GM12872 (cell line): ENCODE measurements around the gene ANKS1B.
A peak's percentile ranks its signal among the peaks of the same experiment; 100 is the strongest.

Source experiments
- TF ChIP-seq, protein P1 (sequence below): IDR thresholded peaks from 3 replicates; pipeline ENCODE4 v1.5.1; 2011; ENCODE audit warnings: low read depth, mild to moderate bottlenecking, low read length, moderate library complexity; ENCODE audit not compliant: insufficient read depth

The ANKS1B gene

GRCh38 chr12:99257672-99258071 lies 727.1 kb downstream of the ANKS1B start:
- TF ChIP-seq, protein P1, sequence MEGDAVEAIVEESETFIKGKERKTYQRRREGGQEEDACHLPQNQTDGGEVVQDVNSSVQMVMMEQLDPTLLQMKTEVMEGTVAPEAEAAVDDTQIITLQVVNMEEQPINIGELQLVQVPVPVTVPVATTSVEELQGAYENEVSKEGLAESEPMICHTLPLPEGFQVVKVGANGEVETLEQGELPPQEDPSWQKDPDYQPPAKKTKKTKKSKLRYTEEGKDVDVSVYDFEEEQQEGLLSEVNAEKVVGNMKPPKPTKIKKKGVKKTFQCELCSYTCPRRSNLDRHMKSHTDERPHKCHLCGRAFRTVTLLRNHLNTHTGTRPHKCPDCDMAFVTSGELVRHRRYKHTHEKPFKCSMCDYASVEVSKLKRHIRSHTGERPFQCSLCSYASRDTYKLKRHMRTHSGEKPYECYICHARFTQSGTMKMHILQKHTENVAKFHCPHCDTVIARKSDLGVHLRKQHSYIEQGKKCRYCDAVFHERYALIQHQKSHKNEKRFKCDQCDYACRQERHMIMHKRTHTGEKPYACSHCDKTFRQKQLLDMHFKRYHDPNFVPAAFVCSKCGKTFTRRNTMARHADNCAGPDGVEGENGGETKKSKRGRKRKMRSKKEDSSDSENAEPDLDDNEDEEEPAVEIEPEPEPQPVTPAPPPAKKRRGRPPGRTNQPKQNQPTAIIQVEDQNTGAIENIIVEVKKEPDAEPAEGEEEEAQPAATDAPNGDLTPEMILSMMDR: no peak

DNA sequence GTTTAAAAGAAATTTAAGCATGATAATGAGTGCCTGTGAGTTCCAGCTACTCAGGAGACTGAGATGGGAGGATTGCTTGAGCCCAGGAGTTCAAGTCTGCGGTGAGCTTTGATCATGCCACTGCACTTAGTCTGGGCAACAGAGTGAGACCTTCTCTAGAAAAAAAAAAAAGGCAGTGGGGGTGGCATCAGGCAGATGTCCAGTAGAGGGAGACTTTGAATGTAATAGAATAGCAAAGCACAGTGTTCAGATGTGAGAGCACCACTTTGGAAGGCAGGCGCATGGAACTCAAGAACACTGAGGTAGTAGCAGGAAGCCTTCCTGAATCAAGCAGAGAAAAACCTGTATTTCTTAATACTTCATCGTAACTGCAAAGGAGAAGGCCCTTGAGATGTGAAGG lies 731.7 kb downstream of the ANKS1B start:
- TF ChIP-seq, protein P1: peak; percentile 57; the same call in 2 of the 3 replicates

DNA sequence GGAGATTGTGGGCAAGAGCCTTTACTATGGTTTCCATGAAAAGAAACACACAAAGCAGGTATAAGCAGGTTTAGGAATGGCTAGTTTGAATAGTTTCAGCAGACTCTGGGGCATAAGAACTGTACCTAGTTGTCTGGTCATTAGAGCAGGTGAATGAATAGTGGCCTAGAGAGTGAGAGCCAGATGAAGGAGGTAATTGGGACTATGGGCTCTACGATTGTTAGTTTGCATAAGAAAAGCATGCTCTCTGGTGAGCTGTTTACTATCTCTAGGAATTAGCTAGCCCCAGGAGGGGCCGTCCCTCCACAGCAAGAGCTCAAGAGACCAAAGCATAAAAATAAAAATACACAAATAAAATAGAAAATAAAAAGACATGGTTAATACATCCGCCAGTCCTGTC lies 734.6 kb downstream of the ANKS1B start:
- TF ChIP-seq, protein P1: no peak

DNA sequence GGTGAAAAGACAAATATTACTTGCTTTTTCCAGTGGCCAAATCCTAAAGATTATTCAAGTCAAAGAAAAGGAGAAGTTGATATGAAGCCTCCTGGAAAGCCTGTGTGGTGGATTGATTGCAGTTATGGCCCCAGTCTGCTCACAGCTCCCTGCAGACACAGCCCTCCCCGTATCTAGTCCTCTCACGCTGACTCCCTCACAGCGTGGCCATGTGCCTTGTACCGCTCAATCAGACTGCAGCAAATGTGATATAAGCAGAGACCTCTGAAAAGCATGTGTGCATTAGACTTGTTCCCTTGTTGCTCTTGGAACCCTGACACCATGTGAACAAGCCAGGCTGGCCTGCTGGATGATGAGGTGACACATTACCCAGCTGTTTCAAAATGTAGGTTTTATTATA lies 735.2 kb downstream of the ANKS1B start:
- TF ChIP-seq, protein P1: no peak

GRCh38 chr12:99235381-99235780 lies 749.4 kb downstream of the ANKS1B start:
- TF ChIP-seq, protein P1: no peak

DNA sequence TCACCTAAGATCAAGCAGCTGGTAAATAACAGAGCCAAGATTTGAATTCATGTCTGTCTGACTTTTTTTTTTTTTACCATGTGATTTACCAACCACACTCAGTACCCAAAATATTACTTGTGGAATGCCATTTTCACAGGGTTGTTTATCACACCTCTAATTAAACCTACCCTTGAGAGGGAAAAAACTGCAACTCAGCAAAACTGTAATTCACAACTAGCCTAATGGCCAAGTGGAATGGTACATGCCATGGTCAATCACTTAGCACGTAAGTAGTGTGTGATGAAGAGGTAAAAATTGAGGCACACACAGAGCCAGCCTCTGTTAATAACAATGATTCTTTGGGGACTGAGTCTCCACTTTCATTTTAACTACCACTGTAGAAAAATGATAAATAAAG lies 750.0 kb downstream of the ANKS1B start:
- TF ChIP-seq, protein P1: no peak

DNA sequence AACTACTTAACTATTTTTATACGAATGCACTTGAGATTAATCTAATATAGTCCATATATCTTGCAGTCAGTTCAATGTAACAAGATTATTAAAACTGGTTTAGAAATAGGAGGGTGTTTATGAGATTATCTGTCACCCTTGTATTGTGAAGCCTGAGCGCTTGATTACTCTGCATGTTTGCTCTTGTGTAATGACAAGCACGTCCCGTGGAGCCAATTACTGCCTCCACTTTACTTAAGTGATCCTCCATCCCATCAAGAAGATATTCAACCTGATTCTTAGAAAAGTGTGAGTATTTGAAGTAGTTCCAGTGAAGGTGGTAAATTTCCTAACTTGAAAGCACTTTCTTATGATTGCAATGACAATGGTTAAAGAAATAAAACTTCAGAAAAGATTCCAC lies 752.4 kb downstream of the ANKS1B start:
- TF ChIP-seq, protein P1: no peak

GRCh38 chr12:99231031-99231430 lies 753.7 kb downstream of the ANKS1B start:
- TF ChIP-seq, protein P1: no peak
